Measurements from ENCODE around the gene NECTIN1. TPM values are rescaled to one million over a fixed set of nuclear protein-coding genes. Genes with fewer than 3 reads are reported as not detected.

Gene NECTIN1
- total RNA-seq, 1 donor from 2014 or later: 85.3 TPM

DNA sequence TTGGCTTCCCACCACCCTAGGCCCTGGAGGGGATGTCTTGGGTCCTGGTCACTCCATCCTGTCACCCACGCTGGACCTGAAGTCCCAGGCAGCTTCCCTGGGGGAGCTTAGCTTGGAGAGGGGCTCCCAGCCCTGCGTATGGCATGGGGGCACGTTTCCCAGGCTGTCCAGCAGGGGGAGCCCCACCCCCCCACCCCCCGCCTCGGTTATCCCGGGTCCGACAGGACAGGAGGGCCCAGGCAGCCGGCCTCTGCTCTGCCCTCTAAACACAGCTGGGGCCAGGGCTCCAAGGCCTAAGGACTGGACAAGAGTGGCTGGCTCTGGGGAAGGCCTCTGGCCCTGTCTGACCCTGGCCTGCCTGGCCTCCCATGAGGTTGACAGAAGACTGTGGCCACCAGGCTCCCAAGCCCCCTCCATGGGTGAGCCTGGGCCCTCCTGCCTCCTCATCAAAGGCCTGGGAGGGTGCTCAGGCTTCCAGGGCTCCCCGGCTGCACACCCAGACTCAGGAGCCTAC, 104.8 kb downstream of the NECTIN1 start:
- peaks cover 12% of the 10 kb centered on the region for H3K27me3 ChIP-seq (ENCODE audit: control insufficient read depth, insufficient read depth, low read length)
- no peaks in the 10 kb centered on the region for H3K36me3 ChIP-seq (ENCODE audit: control insufficient read depth, insufficient read depth, low read length)
- TF ChIP-seq, protein P1, sequence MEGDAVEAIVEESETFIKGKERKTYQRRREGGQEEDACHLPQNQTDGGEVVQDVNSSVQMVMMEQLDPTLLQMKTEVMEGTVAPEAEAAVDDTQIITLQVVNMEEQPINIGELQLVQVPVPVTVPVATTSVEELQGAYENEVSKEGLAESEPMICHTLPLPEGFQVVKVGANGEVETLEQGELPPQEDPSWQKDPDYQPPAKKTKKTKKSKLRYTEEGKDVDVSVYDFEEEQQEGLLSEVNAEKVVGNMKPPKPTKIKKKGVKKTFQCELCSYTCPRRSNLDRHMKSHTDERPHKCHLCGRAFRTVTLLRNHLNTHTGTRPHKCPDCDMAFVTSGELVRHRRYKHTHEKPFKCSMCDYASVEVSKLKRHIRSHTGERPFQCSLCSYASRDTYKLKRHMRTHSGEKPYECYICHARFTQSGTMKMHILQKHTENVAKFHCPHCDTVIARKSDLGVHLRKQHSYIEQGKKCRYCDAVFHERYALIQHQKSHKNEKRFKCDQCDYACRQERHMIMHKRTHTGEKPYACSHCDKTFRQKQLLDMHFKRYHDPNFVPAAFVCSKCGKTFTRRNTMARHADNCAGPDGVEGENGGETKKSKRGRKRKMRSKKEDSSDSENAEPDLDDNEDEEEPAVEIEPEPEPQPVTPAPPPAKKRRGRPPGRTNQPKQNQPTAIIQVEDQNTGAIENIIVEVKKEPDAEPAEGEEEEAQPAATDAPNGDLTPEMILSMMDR (IDR thresholded peaks at IDR 0.05; ENCODE audit: insufficient read depth, low read length, severe bottlenecking): peak; percentile 33
- FAIRE-seq (no peak), DNase-seq (ENCODE audit: low read depth) (no peak)
- no peak overlapping the region for H3K4me3 ChIP-seq (ENCODE audit: low read depth, low read length)

DNA sequence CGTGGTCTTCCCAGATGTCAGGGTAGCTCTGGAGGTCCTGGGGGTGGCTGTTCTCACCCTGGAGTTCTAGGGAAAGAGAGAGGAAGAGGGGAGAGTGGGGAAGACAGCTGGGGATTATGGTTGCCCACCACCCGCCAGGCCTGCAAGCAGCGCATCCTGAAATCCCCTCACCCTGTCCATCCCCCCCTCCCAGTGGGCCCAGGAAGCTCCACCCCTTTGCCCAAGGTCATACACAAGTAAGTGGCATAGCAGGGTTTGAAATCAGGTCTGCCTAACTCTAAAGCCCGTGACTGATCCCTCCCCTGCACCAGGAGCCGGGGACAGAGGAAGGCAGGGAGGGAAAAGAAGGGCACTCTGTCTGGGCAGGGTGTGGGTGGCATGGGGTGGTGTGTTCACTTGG, 105.3 kb downstream of the NECTIN1 start:
- DNase-seq (ENCODE audit: low read depth) (no peak), FAIRE-seq (no peak)
- peaks cover 12% of the 10 kb centered on the region for H3K27me3 ChIP-seq (ENCODE audit: control insufficient read depth, insufficient read depth, low read length)
- H3K4me3 ChIP-seq (ENCODE audit: low read depth, low read length): no peak overlapping the region
- no peaks in the 10 kb centered on the region for H3K36me3 ChIP-seq (ENCODE audit: control insufficient read depth, insufficient read depth, low read length)
- TF ChIP-seq, protein P1 (IDR thresholded peaks at IDR 0.05; ENCODE audit: insufficient read depth, low read length, severe bottlenecking): no peak

DNA sequence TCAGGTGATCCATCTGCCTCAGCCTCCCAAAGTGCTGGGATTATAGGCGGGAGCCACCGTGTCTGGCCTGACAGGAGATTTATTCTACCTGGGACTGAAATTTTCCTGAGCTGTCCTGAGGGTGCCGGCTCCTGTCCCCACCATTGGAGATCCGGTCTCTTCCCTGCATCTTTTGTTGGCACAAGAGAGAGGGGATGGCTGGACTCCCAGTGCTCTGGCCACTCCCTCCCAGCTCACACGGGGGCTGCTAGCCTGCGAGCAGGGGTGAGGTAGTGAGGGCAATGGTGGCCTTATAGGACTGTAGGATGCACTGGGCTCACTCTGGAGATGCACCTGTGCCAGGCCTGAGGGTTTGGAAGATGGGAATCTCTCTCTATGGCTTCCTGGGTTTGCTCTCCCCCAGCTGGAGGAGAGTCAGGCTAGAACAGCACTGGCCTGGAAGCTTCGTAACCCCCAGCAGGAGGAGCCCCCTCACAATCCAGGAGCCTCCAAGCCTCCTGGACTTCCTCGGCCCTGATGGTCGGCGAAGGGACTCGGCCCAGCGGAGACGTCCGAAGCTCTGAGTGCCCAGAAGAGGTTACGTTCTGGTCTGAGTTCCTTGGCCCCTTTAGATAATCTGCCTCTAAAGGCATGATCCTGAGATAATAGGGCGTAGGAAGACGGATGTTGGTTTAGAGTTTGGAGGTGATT, 106.4 kb downstream of the NECTIN1 start:
- no peaks in the 10 kb centered on the region for H3K36me3 ChIP-seq (ENCODE audit: control insufficient read depth, insufficient read depth, low read length)
- FAIRE-seq (no peak), DNase-seq (ENCODE audit: low read depth) (no peak)
- no peak overlapping the region for H3K4me3 ChIP-seq (ENCODE audit: low read depth, low read length)
- TF ChIP-seq, protein P1 (IDR thresholded peaks at IDR 0.05; ENCODE audit: insufficient read depth, low read length, severe bottlenecking): no peak
- peaks cover 12% of the 10 kb centered on the region for H3K27me3 ChIP-seq (ENCODE audit: control insufficient read depth, insufficient read depth, low read length)

DNA sequence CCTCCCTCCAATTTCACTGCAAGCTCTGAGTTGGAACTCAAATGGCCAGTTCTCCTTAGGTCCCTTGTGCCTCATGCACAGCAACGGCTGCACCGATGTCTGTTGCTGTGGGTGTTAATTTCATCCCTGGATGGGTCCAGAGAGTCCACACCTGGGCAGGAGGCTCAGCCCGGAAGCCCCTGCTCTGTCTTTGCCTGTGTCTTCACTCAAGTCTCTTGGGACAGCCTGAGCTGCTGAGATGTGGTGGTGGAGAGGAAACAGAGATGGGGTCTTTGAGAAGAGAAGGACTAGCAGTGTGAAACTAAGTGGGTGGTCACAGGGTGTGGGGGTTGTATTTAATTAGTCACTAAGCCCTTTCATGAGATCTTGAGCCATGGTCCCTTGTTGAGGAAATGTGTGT, 109.3 kb downstream of the NECTIN1 start:
- no peak for DNase-seq (ENCODE audit: low read depth)
- Histone ChIP-seq H3K36me3 (ENCODE audit: control insufficient read depth, insufficient read depth, low read length) (no peaks in the 10 kb centered on the region), H3K27me3 (ENCODE audit: control insufficient read depth, insufficient read depth, low read length) (peaks cover 4% of the 10 kb centered on the region), H3K4me3 (ENCODE audit: low read depth, low read length) (no peak overlapping the region)
- TF ChIP-seq, protein P1 (IDR thresholded peaks at IDR 0.05; ENCODE audit: insufficient read depth, low read length, severe bottlenecking): no peak
- no peak for FAIRE-seq

DNA sequence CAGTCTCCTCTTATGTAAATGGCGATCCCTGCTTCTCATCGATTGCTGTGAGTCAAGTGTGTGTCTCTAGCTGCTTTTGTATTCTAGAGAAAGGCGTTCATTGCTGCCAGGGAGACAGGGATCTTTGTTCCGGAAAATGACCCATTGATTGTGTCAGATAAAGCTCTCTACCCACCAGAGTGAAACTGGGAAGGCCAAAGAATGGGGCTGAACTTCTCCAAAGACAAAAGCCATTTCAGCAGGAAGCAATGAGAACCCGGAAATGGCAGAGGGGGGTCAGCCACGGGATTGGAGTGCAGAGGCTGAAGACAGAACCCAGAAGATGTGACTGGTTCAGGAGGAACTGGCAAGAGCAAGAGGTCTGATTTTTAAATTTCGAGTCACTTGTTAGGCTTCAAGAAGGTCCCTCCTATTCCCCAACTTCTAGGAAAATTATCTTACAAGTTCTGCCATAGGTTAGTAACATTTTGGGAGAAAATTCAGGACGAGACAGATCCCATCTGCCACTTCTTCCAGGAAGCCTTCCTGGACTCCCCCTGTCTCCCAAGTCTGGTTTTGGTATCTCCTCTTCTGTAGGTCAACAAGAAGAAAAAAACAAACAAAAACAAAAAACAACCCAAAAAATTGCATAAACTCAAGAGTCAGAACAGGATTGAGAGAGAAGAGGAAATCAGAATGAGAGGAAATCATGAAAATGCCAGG, 110.6 kb downstream of the NECTIN1 start:
- FAIRE-seq (no peak), DNase-seq (ENCODE audit: low read depth) (no peak)
- Histone ChIP-seq H3K36me3 (ENCODE audit: control insufficient read depth, insufficient read depth, low read length) (no peaks in the 10 kb centered on the region), H3K4me3 (ENCODE audit: low read depth, low read length) (no peak overlapping the region), H3K27me3 (ENCODE audit: control insufficient read depth, insufficient read depth, low read length) (no peaks in the 10 kb centered on the region)
- TF ChIP-seq, protein P1 (IDR thresholded peaks at IDR 0.05; ENCODE audit: insufficient read depth, low read length, severe bottlenecking): no peak
